Measurements from ENCODE around the gene KAT6B. TPM values are rescaled to one million over a fixed set of nuclear protein-coding genes. Genes with fewer than 3 reads are reported as not detected.

KAT6B gene
- total and polyA plus RNA-seq, 8 donors, result 27.6 to 48.1 (median 42.3) TPM

GRCh38 chr10:74993649-74994048 is 167.2 kb downstream of the KAT6B start:
- Histone ChIP-seq H3K27me3 (no peaks in the 10 kb centered on the region), H3K4me3 (no peak overlapping the region), H3K36me3 (peaks cover 0 to 6% of the 10 kb centered on the region in 2 donors), H3K9me3 (no peaks in the 10 kb centered on the region), H3K27ac (no peak overlapping the region), H3K4me1 (peaks cover 6 to 10% of the 10 kb centered on the region in 2 donors)
- no peak for TF ChIP-seq CTCF (IDR thresholded peaks at IDR 0.05)
- intact Hi-C loops (cut with DNase I), result no loop called here
- ATAC-seq (no peak), DNase-seq (no peak)

GRCh38 chr10:74994854-74995253 is 168.5 kb downstream of the KAT6B start:
- H3K4me3 ChIP-seq, result no peak overlapping the region
- H3K36me3 ChIP-seq, result peaks cover 0 to 6% of the 10 kb centered on the region in 2 donors
- H3K9me3 ChIP-seq, result no peaks in the 10 kb centered on the region
- no peaks in the 10 kb centered on the region for H3K4me1 ChIP-seq
- ATAC-seq (peak; percentile 90), DNase-seq (peak in 1 of 4 donors; percentile 45)
- TF ChIP-seq CTCF (IDR thresholded peaks at IDR 0.05), result no peak
- no peaks in the 10 kb centered on the region for H3K27me3 ChIP-seq
- intact Hi-C loops (cut with DNase I), result no loop called here
- no peak overlapping the region for H3K27ac ChIP-seq

GRCh38 chr10:74995806-74996205 is 169.4 kb downstream of the KAT6B start:
- no peak for TF ChIP-seq CTCF (IDR thresholded peaks at IDR 0.05)
- no peak for DNase-seq
- no peak overlapping the region for H3K27ac ChIP-seq

GRCh38 chr10:74997163-74997562 is 170.8 kb downstream of the KAT6B start:
- Histone ChIP-seq H3K4me1 (peaks cover 0 to 3% of the 10 kb centered on the region in 2 donors), H3K27me3 (no peaks in the 10 kb centered on the region), H3K4me3 (no peak overlapping the region), H3K36me3 (peaks cover 0 to 6% of the 10 kb centered on the region in 2 donors), H3K9me3 (no peaks in the 10 kb centered on the region), H3K27ac (no peak overlapping the region)
- no peak for ATAC-seq
- no peak for DNase-seq
- TF ChIP-seq CTCF (IDR thresholded peaks at IDR 0.05), result no peak
- intact Hi-C loops (cut with DNase I), result no loop called here

More at GRCh38 chr10:74995806-74996205, 169.4 kb downstream of the KAT6B start:
- Histone ChIP-seq H3K4me1 (peaks cover 0 to 3% of the 10 kb centered on the region in 2 donors), H3K27me3 (no peaks in the 10 kb centered on the region), H3K9me3 (no peaks in the 10 kb centered on the region), H3K36me3 (peaks cover 0 to 6% of the 10 kb centered on the region in 2 donors), H3K4me3 (no peak overlapping the region)
- ATAC-seq, result no peak
- intact Hi-C loops (cut with DNase I), result no loop called here

- no peak overlapping the region for H3K27ac ChIP-seq
- intact Hi-C loops (cut with DNase I), result no loop called here
- no peak for TF ChIP-seq CTCF (IDR thresholded peaks at IDR 0.05)
- no peaks in the 10 kb centered on the region for H3K9me3 ChIP-seq
- peaks cover 0 to 3% of the 10 kb centered on the region in 2 donors for H3K4me1 ChIP-seq
- no peaks in the 10 kb centered on the region for H3K27me3 ChIP-seq
- ATAC-seq (no peak), DNase-seq (no peak)
- H3K4me3 ChIP-seq, result no peak overlapping the region
- no peaks in the 10 kb centered on the region for H3K36me3 ChIP-seq
Observed at GRCh38 chr10:75000748-75001321, 174.4 kb downstream of the KAT6B start.

Measured in left lung (tissue), 10 donors.